GM19397 (cell line): Measurements from ENCODE around the gene TMOD1.

Source experiments
- ATAC-seq: cut with Tn5 transposase; IDR thresholded peaks from one replicate; pipeline ENCODE4 v1.9.1; 2021; ENCODE audit warnings: mild to moderate bottlenecking, moderate library complexity; ENCODE audit not compliant: unreplicated experiment

Gene TMOD1

DNA sequence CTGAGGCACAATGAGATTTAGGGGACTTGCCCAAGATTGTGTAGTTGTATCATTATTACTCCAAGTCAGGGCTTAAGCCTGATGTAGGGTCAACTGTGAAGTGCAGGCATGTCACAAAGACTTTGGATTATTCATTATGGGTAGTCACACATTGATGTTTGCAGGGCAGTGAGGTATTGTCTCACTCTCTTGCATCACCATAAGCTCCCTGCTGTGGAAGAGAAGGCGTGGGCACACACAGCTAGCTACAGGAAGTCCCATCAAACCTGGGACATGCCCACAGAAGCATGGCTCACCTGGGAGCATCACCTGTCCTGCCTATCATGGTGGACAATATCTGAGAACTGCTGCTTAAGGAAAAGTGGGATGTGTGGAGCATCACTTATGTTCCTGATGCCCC is 42.1 kb downstream of the TMOD1 start:
- ATAC-seq, result no peak

DNA sequence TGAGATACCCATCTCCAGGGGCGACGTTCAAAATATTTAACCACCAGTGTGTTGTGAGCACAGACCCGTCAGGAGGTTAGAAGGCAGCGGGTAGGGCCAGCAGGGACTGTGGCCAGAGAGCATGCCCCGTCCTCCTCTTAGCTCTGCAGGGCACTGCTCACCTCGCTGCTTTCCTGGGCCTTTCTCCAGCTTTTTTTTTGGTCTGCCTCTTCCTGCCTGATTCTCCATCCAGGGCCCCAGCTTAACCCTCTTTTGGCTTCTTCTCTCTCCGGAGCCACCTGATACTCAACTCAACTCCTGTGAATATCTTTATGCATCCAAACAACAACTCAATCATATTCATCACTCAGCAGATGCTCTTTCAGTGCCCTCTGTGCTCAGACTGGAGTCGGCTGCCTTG is 44.0 kb downstream of the TMOD1 start:
- ATAC-seq, result no peak

GRCh38 chr9:97547098-97547829 is 45.8 kb downstream of the TMOD1 start:
- no peak for ATAC-seq

DNA sequence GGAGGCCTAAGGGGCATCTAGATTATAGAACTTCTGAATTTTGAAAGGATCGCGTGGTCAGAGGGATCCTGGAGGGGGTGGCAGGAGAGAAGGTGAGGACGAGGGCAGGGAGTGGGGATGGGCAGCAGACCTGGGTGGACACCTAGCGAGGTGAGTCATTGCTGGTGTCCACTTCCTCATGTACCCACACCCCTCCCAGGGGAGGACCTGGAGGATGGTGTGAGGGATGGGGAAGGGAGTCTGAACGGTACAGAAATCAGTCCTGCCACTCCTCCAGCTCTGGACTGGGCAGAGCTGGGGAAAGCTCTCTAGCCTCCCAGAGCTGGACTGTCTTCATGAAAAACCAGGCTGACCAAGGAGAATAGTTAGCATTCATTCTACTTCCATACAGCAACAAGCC is 46.9 kb downstream of the TMOD1 start:
- no peak for ATAC-seq

DNA sequence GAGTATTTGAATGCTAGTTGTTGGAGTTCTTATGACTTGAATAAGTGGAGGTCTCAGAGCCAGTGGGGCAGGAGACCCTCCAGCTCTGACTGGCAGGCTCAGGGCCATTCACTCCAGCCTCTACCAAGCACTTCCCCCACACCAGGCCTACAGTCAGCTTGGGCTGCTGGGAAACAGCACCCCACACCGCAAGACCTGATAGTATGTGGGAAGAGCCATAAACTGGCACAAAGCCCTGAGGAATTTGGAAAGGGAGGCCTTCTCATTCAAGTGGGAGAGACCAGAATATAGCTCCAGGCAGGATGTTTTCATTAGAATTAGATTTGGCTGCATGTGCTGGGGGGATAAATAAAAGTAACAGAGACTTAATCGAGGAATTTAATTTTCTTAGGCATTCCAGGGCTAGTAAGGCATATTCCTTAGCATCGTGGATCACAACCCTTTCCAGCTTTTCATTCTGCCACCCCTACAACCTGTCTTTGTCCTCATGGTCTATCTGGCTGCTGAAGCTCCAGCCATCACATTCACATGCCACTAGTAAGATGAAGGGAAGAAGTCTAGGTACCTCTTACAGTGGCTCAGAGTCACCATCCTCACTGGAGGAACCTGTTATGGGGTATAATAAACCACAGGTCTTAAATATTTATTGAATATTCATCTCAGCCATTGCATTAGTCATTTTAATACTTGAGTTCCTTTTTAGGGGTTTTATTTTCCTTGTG is 47.5 kb downstream of the TMOD1 start:
- no peak for ATAC-seq

DNA sequence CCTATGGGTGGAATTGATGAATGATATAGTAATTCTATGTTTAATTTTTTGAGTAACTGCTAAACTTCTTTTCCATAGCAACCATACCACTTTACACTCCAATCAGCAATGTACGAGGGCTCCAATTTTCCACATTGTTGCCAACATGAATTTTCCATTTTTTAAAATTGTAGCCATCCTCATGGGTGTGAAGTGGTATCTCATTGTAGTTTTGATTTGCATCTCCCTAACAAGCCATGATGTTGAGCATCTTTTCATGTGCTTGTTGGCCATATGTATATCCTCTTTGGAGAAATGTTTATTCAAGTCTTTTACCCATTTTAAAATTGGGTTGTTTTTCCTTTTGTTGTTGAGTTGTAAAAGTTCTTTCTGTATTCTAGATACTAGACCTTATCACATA is 48.9 kb downstream of the TMOD1 start:
- no peak for ATAC-seq

GRCh38 chr9:97551308-97551707 is 49.8 kb downstream of the TMOD1 start:
- ATAC-seq, result no peak

GRCh38 chr9:97553141-97553540 is 51.7 kb downstream of the TMOD1 start:
- no peak for ATAC-seq

DNA sequence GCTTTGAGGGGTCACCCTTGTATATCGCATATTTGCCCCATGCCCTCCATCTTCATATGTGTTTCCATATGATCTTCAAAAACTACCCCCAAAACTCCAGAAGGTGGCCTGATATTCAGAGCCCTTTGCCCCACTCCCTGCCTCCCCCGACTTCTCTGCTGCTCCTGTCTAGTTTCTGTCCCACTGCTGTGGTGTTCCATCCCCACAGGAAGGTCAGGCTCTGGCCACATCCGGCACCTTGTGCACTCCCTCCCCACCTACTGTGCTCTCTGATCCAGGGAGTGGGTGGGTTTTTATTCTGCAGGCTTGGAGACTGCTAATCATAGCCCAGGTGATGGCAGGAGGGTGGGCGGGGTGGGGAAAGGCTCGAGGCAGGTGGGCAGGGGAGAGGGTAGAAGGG is 52.4 kb downstream of the TMOD1 start:
- no peak for ATAC-seq

DNA sequence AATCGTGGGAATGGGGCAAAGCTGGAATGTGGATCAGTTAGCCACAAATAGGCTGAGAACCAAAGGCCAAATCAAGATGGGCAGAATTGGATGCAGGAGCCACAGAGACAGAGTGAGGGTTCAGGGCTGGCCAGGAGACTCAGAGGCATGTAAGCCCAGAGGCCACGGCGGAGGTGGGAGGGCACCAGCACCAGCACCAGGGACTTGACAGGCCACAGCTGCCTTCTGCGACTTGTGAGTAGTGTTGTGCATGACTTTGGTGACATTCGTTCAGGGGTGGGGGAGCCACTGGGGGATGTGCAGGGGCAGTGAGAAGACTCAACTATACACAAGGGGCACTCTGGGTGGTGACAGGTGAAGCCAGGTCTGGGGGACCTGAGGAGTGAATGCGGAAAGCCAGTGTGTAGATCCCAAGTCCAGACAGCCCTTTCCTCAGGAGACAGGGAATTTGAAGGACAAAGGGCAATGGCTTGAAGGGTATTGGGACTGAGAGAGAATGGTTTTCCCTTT is 53.2 kb downstream of the TMOD1 start:
- ATAC-seq, result no peak

DNA sequence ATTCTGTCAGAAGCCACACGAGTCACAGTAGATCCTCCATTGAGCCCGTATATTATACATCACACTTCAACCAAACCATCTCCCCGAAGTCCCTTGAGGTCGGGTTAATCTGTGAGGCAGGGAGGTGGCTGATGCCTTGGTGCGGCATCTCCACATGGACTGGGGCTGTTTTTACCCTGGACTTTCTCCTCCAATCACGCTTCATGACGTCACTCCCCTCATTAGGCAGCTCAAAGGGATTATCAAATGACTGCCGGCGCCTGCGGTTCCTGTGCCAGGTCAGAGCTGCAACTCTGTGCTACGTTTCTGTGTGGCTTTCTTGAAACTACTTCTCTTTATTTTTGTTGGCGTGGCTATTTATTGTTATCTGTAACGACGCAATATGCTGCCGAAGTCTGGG is 53.7 kb downstream of the TMOD1 start:
- no peak for ATAC-seq

DNA sequence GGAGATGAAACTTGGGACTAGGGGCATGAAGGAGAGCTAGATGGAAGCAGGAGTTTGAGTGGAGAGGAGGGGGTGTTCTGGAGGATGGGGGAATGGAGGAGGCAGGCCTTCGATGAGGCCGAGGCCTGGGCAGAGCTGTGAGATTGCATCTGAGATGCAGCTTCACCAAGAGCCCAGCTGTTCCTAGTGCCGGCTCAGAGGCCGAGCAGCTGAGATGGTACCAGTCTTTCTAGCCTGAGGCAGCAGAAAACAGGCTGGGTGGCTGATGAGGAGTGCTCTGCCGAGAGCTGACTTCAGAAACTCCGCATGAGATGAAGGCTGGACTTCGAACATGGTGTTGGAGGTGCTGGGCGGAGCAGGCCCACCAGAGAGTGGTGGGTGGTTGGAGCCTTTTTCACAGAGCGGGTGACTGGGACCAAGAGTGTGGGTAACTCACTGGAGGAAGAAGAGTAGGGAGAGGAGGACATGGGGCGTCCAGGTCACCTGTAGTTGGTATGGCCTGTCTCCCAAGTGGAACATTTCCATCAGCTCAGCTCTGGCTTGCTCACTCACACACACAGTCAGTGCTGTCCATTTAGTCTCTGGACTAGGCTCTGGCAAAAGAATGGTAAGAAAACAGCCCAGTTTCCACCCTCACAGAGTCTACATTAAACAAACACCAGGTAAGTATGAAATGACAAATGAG is 54.7 kb downstream of the TMOD1 start:
- ATAC-seq, result no peak

GRCh38 chr9:97556721-97557605 is 55.5 kb downstream of the TMOD1 start:
- ATAC-seq, result no peak

DNA sequence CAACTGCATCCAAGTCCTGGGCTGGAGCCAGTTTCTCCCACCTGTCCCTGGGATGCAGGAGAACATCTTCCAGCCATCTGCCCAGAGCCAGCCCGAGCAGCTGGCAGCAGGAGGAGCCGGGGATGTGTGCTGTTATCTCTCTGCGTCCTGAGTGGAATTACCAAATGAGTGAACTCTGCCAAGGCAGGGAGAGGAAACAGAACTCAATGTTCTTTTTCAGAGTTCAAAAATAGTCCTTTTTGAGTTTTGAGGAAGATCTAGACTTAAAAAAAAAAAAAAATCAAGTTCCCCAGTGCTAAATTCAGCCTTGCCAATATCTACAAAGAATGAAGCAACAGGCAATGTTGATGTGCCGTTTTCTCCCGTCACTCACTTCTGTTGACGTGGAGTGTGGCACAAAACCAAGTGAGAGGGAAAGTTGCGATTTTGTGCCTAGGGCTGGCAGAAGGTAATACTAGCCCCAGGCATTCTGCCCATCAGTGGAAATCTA is 56.2 kb downstream of the TMOD1 start:
- no peak for ATAC-seq

- peak; percentile 23 for ATAC-seq
Observed at GRCh38 chr9:97558701-97559101, 57.2 kb downstream of the TMOD1 start.

DNA sequence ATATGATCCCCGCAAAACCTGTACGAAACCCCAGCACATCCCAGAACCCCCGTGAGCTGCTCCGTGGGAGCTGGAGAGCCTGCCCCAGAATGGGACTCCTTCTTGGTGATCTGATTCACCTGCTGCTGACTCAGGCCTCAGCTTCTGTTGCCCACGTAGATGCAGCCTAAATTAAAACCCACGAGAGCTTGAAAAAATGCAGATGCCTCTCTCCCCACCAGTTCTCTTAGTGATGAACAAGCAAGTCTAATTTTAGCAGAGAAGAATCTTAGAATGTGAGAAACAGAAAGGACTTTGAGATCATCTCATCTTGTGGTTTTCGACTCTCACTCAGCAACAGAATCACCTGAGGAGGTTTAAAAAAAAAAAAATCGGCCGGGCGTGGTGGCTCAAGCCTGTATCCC is 57.6 kb downstream of the TMOD1 start:
- ATAC-seq, result peak; percentile 61

DNA sequence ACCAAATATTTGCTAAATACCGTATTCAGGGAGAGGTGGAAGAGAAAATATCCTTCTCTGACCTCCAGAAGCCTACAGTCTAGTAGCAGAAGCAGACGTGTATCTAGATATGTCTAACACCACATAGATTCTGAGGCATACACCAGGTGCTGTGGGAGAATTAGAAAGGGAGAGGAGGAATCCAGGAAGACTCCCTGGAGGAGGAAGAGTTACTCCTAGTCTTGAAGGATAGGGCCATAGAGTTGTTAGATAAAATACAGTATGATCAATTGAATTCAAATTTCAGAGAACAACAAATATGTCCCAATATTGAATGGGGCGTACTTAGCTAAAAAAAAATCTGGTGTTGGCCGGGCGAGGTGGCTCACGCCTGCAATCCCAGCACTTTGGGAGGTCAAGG is 58.7 kb downstream of the TMOD1 start:
- no peak for ATAC-seq

DNA sequence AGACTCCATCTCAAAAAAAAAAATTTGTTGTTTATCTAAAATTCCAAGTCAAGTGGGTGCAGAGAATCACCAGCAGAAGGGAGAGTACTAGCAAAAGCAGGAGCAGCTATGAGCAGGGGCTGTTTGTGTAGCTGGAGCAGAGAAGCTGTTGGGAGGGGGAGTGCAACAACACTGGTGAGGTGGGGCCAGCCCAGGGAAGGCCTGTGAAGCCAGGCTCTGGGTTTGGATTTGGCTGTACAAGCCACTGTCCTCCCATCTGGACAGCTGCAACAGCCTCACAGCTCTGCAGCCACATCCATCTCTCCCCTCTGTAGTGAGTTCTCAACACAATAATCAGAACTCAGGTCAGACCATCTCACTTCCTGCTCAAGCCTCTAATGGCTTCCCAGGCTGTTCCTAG is 59.4 kb downstream of the TMOD1 start:
- no peak for ATAC-seq

DNA sequence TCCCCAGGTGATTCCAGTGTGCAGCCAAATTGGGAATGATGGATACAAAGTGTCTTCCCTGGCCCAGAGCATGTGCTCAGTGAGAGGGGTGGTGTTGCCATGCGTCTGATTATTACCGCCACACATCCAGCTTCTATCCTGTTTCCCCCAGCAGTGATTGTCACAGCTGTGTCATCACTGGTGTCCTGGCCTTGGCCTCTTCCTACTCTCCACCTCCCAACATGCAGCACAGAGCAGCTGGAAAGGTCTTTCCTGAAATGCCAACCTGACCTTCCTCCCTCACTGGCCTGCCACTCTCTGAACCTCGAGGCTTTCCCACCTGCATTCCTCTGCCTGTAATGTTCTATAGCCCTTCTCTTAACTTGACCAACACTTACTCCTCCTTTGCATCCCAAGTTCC is 60.0 kb downstream of the TMOD1 start:
- no peak for ATAC-seq

- no peak for ATAC-seq
Observed at GRCh38 chr9:97562542-97562941, 61.1 kb downstream of the TMOD1 start.
